Measurements from ENCODE around the gene MAK. TPM values are rescaled to one million over a fixed set of nuclear protein-coding genes. Genes with fewer than 3 reads are reported as not detected.

MAK gene
- 0.07 TPM in 1 of 2 replicates, not detected in the other for total RNA-seq

GRCh38 chr6:10837995-10838793 is at the start of gene MAK:
TSS of gene MAK (minus strand) at chr6:10838539. CDS start at chr6:10830648, 7,891 bp downstream.

GRCh38 chr6:10886691-10887502 is 48.6 kb upstream of the MAK start, which contains the start of gene SYCP2L:
TSS of gene SYCP2L (plus strand) at chr6:10887052. CDS start at chr6:10887127, 75 bp downstream.

GRCh38 chr6:10747251-10747972 is 90.9 kb downstream of the MAK start, which contains the start of gene TMEM14B:
TSS of gene TMEM14B (plus strand) at chr6:10747805. CDS start at chr6:10749246, 1,441 bp downstream.

GRCh38 chr6:10722820-10723566 is 115.3 kb downstream of the MAK start, which contains the start of gene TMEM14C:
TSS of gene TMEM14C (plus strand) at chr6:10723070. CDS start at chr6:10724614, 1,544 bp downstream.

Other genes with a start within 250 kb of the MAK start
- gene C6orf52, start 143.9 kb downstream of the MAK start, total RNA-seq, result not detected in 2 replicates
- gene PAK1IP1, start 143.6 kb downstream of the MAK start, total RNA-seq, result 35.0 and 40.6 TPM in 2 replicates
- gene TMEM14C, start 115.5 kb downstream of the MAK start, total RNA-seq, result 173 and 174 TPM in 2 replicates
- gene TMEM14B, start 90.7 kb downstream of the MAK start, total RNA-seq, result 125 and 127 TPM in 2 replicates
- gene GCM2, start 43.5 kb upstream of the MAK start, total RNA-seq, result not detected in 2 replicates
- gene SYCP2L, start 48.5 kb upstream of the MAK start, total RNA-seq, result not detected in 2 replicates
- gene ELOVL2, start 205.8 kb upstream of the MAK start, total RNA-seq, result 0.05 TPM in 1 of 2 replicates, not detected in the other

Data from mammary microvascular endothelial cell (primary cell).